GM19043 (cell line): ENCODE measurements around the gene UCN3.
A peak's percentile ranks its signal among the peaks of the same experiment; 100 is the strongest.

Experiments used
- ATAC-seq: cut with Tn5 transposase; IDR thresholded peaks from one replicate; pipeline ENCODE4 v1.9.1; 2021; ENCODE audit warnings: low read depth; ENCODE audit not compliant: unreplicated experiment

Gene UCN3, protein sequence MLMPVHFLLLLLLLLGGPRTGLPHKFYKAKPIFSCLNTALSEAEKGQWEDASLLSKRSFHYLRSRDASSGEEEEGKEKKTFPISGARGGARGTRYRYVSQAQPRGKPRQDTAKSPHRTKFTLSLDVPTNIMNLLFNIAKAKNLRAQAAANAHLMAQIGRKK

DNA sequence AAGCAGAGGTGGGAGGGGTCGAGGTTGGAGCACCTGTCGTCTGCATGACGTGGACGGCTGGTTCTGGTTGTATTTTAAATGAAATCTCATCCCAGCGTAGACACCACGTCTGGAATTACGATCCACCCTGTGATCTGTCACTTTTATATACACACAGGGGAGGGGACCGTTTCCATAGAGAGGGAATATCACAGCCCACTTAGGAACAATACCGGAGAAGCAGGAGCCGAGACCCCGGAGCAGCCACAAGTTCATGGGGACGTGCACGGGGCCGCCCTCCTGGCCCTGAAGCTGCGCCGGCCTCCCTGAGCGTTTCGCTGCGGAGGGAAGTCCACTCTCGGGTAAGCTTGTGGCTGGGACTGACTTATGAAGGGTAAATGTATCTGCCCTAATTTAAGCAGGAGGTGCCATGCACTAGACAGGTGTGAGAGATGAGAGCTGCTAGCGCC, at the start of gene UCN3:
TSS of gene UCN3 (plus strand) at position 77 of the 449 bp plus-strand sequence. CDS start 8,755 bp downstream, outside the sequence.
- no peak for ATAC-seq

DNA sequence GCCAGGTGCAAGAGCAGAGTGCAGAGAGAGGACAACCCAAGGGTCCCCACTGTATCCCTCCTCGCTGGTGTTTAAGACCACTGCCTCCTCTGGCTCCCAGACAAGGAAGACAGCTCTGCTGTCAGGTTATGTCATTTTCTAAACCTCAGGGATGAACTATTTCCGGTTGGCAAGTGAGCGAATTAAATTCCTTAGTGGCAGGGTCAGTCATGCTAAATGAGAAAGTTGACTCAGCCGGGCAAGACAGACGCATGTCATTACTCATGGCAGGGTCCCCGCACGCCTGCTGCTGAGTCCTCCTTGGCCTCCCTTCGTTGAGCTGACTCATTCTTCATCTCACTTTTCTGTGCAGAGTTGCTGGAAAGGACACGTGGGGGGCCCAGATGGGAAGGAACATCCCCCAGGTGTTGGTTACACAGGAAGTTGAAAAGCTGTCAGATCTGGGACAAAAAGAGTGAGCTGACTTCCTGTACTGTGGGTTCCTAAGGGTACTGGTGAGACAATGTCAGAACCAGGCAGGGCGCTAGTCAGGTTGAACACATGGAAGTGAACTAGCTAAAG, 47.1 kb upstream of the UCN3 start:
- peak; percentile 47 for ATAC-seq

GRCh38 chr10:5318148-5318547, 46.6 kb upstream of the UCN3 start:
- ATAC-seq, result no peak

- no peak for ATAC-seq
Measured at GRCh38 chr10:5319863-5320262, 44.9 kb upstream of the UCN3 start.

DNA sequence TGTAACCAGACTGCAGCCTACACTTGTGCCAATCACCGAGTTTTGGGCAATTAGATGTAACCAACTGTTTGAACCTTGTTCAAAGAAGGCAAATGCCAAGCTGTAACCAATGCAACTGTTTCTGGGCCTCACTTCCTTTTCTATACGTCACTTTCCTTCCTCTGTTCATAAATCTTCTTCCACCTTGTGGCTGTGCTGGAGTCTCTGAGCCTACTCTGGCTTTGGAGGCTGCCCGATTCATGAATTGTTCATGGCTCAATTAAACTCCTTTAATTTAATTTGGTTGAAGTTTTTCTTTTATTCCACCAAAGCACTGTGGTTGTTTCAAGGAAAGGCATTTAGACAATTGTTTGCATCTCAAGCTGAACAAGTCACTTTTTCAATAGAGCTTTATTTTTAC, 43.5 kb upstream of the UCN3 start:
- no peak for ATAC-seq

- ATAC-seq, result no peak
Measured at GRCh38 chr10:5323446-5323845, 41.3 kb upstream of the UCN3 start.

DNA sequence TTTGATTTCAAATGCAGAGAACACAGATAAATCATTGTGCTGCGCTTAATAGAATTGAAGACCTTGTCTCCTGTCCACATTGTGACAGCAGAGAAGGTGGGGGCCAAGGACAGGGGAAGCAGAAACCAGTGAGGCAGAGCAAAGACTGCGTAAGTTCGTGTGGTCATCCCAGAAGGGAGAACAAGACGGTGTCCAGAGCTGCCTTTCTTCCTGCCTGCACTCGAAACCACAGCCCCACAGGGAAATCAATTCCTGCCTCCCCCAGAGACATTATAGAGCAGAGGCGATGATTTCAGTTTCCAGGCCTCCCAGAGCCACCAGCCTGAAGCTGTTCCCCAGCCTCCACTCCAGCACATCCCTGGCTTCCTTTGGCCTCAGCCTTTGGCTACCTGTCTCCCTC, 39.7 kb upstream of the UCN3 start:
- no peak for ATAC-seq

GRCh38 chr10:5334196-5334880, 30.4 kb upstream of the UCN3 start:
- no peak for ATAC-seq

DNA sequence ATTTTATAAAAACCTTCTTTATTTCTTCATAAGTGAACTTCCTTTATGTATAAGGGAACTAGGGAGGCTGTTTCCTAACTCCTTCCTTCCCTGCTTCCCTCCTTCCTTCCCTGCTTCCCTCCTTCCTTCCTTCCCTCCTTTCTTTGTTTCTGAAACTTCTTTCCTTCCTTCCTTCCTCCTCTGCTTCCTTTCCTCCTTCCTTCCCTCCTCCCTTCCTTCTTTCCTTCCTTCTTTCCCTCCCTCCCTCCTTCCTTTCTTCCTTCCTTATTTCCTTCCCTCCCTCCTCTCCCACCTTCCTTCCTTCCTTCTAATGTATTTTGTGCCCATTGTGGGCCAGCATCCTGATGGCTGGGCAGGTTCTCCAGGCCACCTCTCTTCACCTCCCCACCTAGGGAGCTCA, 26.8 kb upstream of the UCN3 start:
- no peak for ATAC-seq

DNA sequence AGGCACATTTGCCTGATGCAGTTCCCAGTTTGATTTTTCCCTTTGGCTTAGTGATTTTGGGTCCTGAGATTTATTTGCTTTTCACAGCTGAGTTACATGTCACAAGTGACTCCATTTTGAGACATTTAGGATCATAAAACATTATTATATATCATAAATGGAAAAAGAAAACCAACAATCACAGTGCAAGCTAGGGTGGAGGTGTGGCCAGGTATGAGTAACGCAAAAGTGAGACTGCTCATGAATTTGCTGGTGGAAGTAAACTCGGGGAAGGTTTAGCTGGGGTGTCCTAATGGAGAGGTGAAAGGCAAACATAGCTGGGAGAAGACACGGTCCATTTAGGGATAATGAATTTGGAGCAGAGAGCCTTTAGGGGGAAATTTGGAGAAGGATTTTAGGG, 21.7 kb upstream of the UCN3 start:
- no peak for ATAC-seq

- ATAC-seq, result no peak
Measured at GRCh38 chr10:5343561-5343960, 21.2 kb upstream of the UCN3 start.

GRCh38 chr10:5343979-5344378, 20.8 kb upstream of the UCN3 start:
- ATAC-seq, result no peak

GRCh38 chr10:5344746-5345145, 20.0 kb upstream of the UCN3 start:
- no peak for ATAC-seq

- ATAC-seq, result no peak
Measured at GRCh38 chr10:5346881-5347280, 17.9 kb upstream of the UCN3 start.

DNA sequence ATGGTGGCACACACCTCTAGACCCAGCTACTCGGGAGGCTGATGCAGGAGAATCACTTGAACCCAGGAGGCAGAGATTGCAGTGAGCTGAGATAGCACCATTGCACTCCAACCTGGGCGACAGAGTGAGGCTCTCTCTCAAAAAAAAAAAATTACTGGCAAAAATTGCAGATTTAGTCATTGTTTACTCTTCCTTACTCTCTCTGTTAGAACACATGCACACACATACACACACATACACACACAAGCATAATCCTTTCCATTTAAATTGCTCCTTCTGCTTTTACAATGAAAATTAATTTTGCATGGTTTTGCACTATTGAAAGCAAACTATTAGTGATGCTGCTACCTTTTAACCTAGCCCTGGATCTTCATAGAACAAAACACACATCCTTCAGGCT, 15.4 kb upstream of the UCN3 start:
- no peak for ATAC-seq

DNA sequence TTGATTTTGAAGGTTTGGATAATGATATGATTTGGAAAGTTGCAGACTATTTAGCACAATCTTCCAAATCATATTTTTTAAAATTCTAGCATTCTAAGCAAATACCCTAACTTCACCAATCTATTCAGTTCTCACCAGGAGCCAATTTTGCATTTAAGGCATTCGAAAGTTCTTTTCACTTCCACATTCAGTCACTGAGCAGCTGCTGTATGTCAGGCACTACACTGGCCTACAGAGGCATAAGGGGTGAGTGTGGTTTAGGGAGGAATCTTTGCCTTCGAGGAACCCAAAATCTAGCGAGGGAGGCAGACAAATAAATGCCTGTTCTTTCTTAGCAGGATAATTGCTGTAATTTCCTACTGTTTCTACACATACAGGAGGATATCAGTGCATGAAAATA, 10.7 kb upstream of the UCN3 start:
- peak; percentile 89 for ATAC-seq

DNA sequence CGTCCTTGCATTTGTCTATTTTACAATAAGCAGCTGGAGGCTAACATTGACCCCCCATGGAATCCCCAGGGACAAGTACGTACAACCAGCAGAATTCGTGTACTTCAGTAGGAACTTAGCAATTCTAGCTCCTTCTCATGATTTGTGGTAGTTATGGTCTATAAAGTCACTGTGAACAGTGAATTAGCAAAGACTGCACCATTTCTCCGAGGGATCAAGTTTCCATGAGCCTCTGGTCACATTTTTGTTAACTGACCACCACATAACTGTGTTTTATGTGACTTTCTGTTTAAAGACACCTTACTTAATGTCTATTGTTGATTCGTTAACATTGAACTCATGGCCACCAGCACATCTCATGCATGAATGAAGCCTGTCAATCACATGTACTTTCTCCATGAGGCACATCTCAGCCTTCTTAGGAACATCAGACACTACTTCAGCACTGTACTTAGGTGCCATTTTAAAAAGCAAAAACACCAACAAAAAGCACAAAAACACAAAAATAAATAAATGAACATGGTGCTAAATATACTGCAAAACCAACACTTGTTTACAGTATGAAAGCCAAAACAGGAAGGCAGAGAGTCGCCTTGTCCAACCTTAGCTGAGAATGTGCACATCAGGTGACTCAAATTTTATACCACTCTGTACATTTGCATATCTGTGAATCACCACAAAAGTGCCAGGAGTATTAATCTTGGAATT, 9.0 kb upstream of the UCN3 start:
- ATAC-seq, result no peak

- no peak for ATAC-seq
Measured at GRCh38 chr10:5356302-5356763, 8.4 kb upstream of the UCN3 start.

DNA sequence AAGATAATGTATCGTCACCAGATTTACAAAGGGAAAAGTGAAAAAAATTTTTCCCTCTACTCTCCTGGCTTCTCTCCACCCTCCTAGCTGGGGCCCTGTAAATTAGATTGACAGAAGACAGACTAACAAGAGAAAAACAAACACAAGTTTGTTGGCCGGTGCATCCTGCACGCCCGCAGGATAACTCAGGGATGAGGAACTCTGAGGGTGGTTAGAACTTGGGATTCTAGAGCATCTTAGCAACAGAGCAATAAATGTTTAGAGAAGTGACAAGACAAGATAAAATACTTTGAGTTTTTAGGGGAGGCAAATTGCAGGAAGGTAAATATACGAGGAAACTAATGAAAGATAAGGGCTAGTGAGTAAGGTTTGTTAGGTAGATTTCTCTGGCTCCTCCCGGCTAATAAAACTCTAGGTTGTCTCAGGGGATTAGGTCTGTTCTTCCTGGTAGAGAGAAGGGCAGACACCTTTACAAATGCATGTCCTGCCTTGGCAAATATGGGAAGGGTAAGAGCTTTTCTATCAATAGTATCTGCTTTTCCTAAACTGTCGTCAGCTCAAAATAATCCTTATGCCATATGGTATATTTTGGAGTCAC, 4.3 kb upstream of the UCN3 start:
- no peak for ATAC-seq

DNA sequence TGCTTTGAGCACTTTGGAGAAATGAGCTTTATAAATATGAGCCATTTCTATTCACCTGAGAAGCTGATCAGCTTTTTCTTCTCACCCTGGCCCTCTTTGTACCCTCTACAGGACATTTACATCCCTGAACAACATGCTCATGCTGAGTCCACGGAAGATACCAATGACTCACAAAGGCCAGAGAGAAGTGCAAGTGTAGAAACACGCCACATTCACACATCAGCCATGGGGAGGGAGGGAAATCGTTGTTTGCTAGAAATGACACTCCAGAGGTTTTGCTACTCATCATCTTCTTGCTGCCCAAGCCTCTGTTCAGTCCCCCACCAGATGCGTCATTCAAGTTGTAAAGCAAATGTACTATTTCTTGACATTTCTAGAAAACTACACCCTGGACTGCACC, 2.8 kb upstream of the UCN3 start:
- no peak for ATAC-seq

GRCh38 chr10:5362873-5363272, 1.9 kb upstream of the UCN3 start:
- ATAC-seq, result no peak
